GM23338 (cell line): ENCODE results near the gene RGPD8.

Experiments used
- EZH2 ChIP-seq: fragments of 200-600 bp; sonication (generic); IDR thresholded peaks from one replicate; pipeline ENCODE4 v1.8.0; 2017; ENCODE audit warnings: antibody characterized with exemption, mild to moderate bottlenecking, low read depth; ENCODE audit not compliant: unreplicated experiment
- POLR2AphosphoS5 ChIP-seq: IDR thresholded peaks from 2 replicates; pipeline ENCODE4 v1.6.1; 2016; ENCODE audit warnings: antibody characterized with exemption, low read depth
- TF ChIP-seq, protein P1 (sequence below), 2 experiments: fragments of 200-600 bp in 1 of 2; sonication (generic) in 1 of 2; conservative IDR thresholded peaks; 2 replicates each; pipeline versions ENCODE4 v1.5.1 to v1.6.1; 2016 to 2017; ENCODE audit warnings: antibody characterized with exemption in 2 of 2, low read depth in 2 of 2, mild to moderate bottlenecking in 2 of 2, moderate library complexity in 1 of 2
- TF ChIP-seq, protein P2 (sequence below): IDR thresholded peaks from 2 replicates; pipeline ENCODE4 v1.6.1; 2016; ENCODE audit warnings: antibody characterized with exemption

- TF ChIP-seq, protein P1, sequence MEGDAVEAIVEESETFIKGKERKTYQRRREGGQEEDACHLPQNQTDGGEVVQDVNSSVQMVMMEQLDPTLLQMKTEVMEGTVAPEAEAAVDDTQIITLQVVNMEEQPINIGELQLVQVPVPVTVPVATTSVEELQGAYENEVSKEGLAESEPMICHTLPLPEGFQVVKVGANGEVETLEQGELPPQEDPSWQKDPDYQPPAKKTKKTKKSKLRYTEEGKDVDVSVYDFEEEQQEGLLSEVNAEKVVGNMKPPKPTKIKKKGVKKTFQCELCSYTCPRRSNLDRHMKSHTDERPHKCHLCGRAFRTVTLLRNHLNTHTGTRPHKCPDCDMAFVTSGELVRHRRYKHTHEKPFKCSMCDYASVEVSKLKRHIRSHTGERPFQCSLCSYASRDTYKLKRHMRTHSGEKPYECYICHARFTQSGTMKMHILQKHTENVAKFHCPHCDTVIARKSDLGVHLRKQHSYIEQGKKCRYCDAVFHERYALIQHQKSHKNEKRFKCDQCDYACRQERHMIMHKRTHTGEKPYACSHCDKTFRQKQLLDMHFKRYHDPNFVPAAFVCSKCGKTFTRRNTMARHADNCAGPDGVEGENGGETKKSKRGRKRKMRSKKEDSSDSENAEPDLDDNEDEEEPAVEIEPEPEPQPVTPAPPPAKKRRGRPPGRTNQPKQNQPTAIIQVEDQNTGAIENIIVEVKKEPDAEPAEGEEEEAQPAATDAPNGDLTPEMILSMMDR (conservative IDR thresholded peaks at IDR 0.05; ENCODE audit: low read depth in 2 of 2): no peak
- no peak for TF ChIP-seq EZH2
- TF ChIP-seq, protein P2, sequence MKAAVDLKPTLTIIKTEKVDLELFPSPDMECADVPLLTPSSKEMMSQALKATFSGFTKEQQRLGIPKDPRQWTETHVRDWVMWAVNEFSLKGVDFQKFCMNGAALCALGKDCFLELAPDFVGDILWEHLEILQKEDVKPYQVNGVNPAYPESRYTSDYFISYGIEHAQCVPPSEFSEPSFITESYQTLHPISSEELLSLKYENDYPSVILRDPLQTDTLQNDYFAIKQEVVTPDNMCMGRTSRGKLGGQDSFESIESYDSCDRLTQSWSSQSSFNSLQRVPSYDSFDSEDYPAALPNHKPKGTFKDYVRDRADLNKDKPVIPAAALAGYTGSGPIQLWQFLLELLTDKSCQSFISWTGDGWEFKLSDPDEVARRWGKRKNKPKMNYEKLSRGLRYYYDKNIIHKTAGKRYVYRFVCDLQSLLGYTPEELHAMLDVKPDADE: no peak
- TF ChIP-seq POLR2AphosphoS5: no peak
These were observed 89.4 kb downstream of the RGPD8 start for GRCh38 chr2:112343827-112344585.
